ENCODE data around the gene ARID1A. TPM values are rescaled to one million over a fixed set of nuclear protein-coding genes. Genes with fewer than 3 reads are reported as not detected.

ARID1A gene
- total RNA-seq, 2 donors from 2014 or later = 32.7 to 48.8 TPM

DNA sequence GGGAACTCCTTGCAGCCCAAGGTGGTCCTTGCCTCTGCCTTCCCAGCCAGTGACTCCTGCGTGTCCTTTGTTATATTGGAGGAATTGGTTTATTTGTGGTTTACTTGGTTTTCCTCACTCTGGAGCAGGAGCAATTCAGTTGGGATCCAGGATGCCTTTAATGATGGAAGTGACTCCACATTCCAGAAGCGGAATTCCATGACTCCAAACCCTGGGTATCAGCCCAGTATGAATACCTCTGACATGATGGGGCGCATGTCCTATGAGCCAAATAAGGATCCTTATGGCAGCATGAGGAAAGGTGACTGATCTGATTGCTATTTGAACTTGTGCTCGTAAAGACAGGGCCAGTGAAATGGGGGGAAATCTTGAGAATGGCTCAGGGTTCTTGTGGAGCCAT lies 76.9 kb downstream of the ARID1A start:
- no peaks in the 10 kb centered on the region for H3K9me3 ChIP-seq
- peak overlapping the region; percentile 37 to 61 for H3K27ac ChIP-seq

DNA sequence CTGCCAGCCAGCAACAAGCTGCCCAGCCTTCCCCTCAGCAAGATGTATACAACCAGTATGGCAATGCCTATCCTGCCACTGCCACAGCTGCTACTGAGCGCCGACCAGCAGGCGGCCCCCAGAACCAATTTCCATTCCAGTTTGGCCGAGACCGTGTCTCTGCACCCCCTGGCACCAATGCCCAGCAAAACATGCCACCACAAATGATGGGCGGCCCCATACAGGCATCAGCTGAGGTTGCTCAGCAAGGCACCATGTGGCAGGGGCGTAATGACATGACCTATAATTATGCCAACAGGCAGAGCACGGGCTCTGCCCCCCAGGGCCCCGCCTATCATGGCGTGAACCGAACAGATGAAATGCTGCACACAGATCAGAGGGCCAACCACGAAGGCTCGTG lies 78.6 kb downstream of the ARID1A start:
- Histone ChIP-seq H3K36me3 (peaks cover 95% of the 10 kb centered on the region), H3K27ac (no peak overlapping the region)

More for the DNA sequence above, 76.9 kb downstream of the ARID1A start:
- DNase-seq (ENCODE audit: low spot score) = no peak
- TF ChIP-seq, protein P1, sequence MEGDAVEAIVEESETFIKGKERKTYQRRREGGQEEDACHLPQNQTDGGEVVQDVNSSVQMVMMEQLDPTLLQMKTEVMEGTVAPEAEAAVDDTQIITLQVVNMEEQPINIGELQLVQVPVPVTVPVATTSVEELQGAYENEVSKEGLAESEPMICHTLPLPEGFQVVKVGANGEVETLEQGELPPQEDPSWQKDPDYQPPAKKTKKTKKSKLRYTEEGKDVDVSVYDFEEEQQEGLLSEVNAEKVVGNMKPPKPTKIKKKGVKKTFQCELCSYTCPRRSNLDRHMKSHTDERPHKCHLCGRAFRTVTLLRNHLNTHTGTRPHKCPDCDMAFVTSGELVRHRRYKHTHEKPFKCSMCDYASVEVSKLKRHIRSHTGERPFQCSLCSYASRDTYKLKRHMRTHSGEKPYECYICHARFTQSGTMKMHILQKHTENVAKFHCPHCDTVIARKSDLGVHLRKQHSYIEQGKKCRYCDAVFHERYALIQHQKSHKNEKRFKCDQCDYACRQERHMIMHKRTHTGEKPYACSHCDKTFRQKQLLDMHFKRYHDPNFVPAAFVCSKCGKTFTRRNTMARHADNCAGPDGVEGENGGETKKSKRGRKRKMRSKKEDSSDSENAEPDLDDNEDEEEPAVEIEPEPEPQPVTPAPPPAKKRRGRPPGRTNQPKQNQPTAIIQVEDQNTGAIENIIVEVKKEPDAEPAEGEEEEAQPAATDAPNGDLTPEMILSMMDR (IDR thresholded peaks at IDR 0.05) = no peak
- H3K4me1 ChIP-seq = peaks cover 0 to 37% of the 10 kb centered on the region in 2 donors
- peaks cover 95% of the 10 kb centered on the region for H3K36me3 ChIP-seq
- no peaks in the 10 kb centered on the region for H3K27me3 ChIP-seq
- no peak overlapping the region for H3K4me3 ChIP-seq

DNA sequence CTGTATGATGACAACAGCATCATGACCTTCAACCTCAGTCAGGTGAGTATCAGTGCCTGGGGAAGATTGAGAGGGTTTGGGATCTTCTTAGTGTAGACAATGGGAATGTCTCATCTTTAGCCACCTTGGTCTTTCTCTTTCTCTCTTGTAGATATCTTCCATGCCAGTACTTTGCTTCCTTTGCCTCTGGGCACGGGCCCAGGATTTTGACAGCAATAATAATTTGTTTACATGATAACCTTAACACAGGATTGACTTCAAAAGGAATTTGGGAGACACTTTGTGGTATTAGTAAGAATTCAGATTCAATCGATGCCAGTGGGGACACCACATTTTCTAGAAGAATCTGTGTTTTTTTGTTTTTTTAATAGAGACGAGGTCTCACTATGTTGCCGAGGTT lies 79.9 kb downstream of the ARID1A start:
- no peak overlapping the region for H3K27ac ChIP-seq
- peaks cover 95% of the 10 kb centered on the region for H3K36me3 ChIP-seq
- peaks cover 0 to 19% of the 10 kb centered on the region in 2 donors for H3K4me1 ChIP-seq
- TF ChIP-seq, protein P1 (IDR thresholded peaks at IDR 0.05) = no peak
- H3K27me3 ChIP-seq = no peaks in the 10 kb centered on the region
- no peak overlapping the region for H3K4me3 ChIP-seq
- H3K9me3 ChIP-seq = no peaks in the 10 kb centered on the region
- DNase-seq (ENCODE audit: low spot score) = no peak

More for the DNA sequence above, 78.6 kb downstream of the ARID1A start:
- Histone ChIP-seq H3K27me3 (no peaks in the 10 kb centered on the region), H3K9me3 (no peaks in the 10 kb centered on the region), H3K4me3 (no peak overlapping the region), H3K4me1 (peaks cover 0 to 22% of the 10 kb centered on the region in 2 donors)
- DNase-seq (ENCODE audit: low spot score) = no peak
- TF ChIP-seq, protein P1 (IDR thresholded peaks at IDR 0.05) = no peak

DNA sequence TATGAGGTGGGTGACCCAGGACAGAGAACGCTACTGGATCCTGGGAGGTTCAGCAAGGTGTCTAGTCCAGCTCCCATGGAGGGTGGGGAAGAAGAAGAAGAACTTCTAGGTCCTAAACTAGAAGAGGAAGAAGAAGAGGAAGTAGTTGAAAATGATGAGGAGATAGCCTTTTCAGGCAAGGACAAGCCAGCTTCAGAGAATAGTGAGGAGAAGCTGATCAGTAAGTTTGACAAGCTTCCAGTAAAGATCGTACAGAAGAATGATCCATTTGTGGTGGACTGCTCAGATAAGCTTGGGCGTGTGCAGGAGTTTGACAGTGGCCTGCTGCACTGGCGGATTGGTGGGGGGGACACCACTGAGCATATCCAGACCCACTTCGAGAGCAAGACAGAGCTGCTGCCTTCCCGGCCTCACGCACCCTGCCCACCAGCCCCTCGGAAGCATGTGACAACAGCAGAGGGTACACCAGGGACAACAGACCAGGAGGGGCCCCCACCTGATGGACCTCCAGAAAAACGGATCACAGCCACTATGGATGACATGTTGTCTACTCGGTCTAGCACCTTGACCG lies 83.4 kb downstream of the ARID1A start:
- H3K27ac ChIP-seq = no peak overlapping the region
- DNase-seq (ENCODE audit: low spot score) = no peak
- peaks cover 0 to 30% of the 10 kb centered on the region in 2 donors for H3K4me1 ChIP-seq
- H3K9me3 ChIP-seq = no peaks in the 10 kb centered on the region
- TF ChIP-seq, protein P1 (IDR thresholded peaks at IDR 0.05) = no peak
- peaks cover 65% of the 10 kb centered on the region for H3K36me3 ChIP-seq
- no peak overlapping the region for H3K4me3 ChIP-seq
- H3K27me3 ChIP-seq = no peaks in the 10 kb centered on the region

DNA sequence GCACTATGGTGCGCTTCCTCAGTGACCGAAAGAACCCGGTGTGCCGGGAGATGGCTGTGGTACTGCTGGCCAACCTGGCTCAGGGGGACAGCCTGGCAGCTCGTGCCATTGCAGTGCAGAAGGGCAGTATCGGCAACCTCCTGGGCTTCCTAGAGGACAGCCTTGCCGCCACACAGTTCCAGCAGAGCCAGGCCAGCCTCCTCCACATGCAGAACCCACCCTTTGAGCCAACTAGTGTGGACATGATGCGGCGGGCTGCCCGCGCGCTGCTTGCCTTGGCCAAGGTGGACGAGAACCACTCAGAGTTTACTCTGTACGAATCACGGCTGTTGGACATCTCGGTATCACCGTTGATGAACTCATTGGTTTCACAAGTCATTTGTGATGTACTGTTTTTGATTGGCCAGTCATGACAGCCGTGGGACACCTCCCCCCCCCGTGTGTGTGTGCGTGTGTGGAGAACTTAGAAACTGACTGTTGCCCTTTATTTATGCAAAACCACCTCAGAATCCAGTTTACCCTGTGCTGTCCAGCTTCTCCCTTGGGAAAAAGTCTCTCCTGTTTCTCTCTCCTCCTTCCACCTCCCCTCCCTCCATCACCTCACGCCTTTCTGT lies 84.6 kb downstream of the ARID1A start:
- H3K4me1 ChIP-seq = peaks cover 0 to 43% of the 10 kb centered on the region in 2 donors
- H3K9me3 ChIP-seq = no peaks in the 10 kb centered on the region
- TF ChIP-seq, protein P1 (IDR thresholded peaks at IDR 0.05) = no peak
- H3K4me3 ChIP-seq = no peak overlapping the region
- peaks cover 52% of the 10 kb centered on the region for H3K36me3 ChIP-seq
- H3K27me3 ChIP-seq = no peaks in the 10 kb centered on the region
- H3K27ac ChIP-seq = no peak overlapping the region
- DNase-seq (ENCODE audit: low spot score) = no peak

All from right atrium auricular region (tissue), 2 donors.